GM18868 (cell line): ENCODE results near the gene NEU3.
"Not testable (repeated sequence)": the region's sequence is repeated elsewhere in the genome, so short reads cannot be mapped to it uniquely, and the experiment has no call there.

Source experiments
- ATAC-seq: cut with Tn5 transposase; IDR thresholded peaks from one replicate; pipeline ENCODE4 v1.9.1; 2021; ENCODE audit warnings: mild to moderate bottlenecking, moderate library complexity; ENCODE audit not compliant: unreplicated experiment

NEU3 gene

DNA sequence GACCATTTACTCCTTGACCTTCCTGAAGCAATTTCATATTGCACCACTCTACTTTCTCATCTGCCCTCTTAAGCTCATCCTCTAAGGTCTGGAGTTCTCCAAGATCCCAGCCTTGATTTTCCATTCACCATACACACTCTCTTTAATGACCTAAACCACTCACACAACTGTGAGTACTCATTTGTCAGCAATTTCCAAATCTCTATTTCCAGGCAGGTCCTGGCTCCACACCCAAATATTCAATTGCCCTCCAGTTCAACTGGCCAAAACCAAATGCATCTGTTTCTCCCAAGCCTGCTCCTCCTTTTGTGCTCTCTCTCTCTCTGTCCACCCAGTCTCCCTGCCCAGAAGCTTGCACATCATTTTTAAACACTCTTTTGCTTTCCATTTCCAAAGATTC is 39.6 kb downstream of the NEU3 start:
- ATAC-seq: no peak

DNA sequence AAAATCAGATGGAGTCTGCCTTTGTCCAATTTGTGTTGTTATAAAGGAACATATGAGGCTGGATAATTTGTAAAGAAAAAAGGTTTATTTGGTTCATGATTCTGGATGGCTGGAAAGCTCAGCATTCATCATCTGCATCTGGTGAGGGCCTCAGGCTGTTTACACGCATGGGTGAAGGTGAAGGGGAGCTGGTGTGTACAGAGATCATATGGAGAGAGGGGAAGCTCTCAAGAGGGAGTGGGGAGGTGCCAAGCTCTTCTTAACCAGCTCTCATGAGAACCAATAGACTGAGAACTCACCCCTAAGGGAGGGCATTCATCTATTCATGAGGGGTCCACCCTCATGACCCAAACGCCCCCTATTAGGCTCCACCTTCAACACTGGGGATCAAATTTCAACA is 40.0 kb downstream of the NEU3 start:
- ATAC-seq: no peak

DNA sequence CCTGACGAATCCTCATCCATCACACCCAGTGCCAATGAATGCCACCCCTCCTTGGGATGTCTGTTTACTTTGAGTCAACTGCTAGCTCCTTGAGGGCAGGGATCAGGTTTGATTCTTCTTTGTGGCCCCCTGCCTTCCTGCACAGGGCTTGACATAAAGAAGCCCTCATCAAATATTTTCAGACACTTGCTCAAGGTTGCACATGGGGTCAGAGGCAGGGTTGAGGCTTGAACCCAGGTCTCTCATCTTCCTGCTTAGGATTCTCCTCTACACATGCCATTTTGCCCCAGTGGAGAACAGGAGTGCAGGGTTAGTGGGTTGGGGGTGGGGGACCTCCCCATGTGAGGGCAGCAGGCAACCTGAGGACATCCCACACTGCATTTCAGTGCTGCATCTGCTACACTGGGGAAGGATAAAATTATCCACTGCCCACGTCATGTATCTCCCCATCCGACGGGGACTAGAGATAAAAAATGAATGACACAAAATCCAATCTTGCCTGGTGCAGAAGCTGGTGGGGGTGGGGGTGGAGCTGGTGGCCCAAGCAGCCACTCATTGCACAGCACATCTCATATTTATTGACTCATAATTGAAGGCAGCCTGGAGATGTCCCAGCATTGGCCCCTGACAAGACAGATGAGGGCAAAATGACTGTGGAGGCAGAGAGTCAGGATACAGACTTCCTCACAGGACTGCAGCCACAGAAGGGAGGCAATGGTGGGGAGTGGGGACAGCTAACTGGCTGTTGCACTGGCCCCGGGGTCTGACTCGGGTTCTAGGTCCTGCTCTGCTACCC is 41.3 kb downstream of the NEU3 start:
- no peak for ATAC-seq

DNA sequence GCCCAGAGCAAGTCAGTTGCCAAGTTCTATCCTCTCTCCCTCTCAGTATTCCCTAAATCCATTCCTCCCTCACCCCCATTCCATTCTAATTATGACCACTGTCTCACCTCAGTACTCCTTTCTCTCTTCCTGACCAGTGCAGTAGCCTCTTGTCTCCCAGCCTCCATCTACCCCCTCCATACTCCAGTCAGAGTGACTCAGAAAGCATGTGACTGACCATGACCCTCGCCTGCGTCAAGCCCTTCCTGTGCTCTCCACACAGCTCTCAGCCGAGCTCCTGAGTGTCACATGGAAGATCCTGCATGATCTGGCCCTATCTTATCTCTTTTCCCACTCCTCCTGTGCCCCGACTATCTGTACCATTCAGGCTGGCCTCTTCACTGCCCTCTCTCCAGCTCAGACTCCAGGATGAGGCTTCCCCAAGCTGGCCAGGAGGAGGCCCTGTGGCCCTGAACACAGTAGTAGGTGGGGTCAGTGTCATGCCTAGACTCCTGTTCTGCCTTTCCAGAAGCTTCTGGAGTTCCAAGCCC is 42.6 kb downstream of the NEU3 start:
- ATAC-seq: no peak

DNA sequence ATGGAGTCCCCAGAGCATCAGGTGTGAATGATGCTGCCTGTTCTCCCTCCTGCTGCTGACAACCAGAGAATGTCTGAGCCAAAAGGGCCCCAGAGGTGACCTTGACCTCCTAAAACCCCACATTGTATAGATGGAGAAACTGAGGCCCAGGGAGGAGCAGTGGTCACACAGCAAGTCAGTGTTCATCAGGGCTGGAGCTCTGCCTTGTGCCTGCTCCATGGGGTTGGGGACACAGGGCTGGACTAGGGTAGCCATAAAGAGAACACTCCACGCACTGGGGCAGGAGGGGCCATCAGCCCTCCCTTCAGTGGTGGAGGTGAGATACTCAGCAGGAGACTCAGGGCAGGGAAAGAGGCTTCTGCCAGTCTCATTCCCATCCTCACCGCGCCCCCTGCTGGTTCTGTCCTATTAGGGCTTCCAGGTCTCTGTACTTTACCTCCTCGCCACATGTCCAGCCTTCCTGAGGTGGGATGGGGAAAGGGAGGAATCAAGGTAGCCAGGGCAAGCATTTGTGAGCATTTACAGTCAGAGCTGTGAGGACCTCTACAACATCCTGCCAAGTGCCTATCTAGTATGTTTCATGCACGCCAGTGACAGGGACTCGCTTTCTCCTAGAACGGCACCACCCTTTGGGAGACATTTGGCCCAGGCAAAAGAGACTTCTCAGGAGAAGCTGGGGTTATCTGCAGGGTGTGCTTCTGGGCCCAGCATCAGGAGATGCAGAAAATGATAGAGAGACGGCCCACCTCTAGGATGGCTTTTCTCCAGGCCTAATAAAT is 43.2 kb downstream of the NEU3 start:
- ATAC-seq: no peak

DNA sequence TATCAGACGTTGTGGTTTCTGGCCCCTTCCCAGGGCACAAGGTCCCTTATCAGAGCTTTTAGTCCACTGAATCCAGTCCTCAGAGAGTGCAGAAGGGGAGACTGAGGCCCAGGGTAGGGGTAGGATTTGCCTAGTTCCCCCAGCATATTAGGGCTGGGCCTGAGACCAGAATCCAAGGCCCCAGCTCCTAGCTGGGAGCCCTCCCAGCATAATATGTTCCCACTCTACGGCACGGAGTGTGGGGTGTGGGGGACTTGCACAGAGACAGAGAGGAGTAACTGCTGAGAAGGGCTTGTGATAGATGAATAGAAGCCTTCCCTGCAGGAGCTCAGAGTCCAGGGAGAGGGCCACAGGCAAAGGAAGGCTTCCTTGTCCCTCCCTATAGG is 43.8 kb downstream of the NEU3 start:
- ATAC-seq: no peak

DNA sequence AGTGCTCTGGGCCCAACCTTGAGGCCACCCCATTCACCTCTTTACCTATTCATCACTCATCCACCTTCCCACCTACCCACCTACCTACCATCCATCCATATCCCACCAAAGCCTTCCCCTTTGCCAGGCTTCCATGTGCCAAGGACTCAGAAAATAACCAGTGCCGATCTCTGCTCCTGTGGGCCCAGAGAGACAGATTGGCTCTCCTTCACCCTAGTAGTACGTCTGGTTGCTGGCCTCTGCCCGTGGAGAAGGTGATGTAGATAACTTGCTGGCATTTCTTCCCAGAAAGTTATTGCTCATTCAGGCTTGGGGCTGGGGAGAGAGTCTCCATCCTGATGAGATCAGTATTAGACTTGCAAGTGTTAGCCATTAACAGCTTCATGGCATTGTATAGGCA is 45.2 kb downstream of the NEU3 start:
- no peak for ATAC-seq

GRCh38 chr11:75035256-75035655 is 46.5 kb downstream of the NEU3 start:
- no peak for ATAC-seq

GRCh38 chr11:75035911-75036565 is 47.3 kb downstream of the NEU3 start:
- ATAC-seq: no peak

DNA sequence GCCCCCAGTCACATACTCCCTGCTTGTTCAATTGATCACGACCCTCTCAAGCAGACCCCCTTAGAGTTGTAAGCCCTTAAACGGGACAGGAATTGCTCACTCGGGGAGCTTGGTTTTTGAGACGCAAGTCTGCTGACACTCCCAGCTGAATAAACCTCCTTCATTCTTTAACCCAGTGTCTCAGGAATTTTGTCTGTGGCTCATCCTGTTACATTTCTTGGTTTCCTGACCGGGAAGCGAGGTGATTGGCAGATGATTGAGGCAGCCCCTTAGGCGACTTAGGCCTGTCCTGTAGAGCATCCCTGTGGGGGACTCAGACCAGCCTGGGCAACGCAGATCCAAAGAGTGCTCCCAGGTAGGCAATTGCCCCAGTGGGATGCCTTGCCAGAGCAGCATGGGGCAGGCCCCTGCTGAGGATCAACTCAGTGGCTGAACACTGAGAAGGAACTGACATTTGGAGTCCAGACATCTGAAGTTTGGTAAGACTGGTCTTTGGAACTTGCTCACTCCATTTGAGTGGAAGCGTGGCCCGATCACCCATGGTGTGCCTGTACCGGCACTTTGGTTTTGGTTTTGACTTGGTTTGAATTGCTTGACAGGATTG is 51.5 kb downstream of the NEU3 start:
- ATAC-seq: no peak

- ATAC-seq: no peak
Measured at GRCh38 chr11:75041263-75041662, 52.5 kb downstream of the NEU3 start.

- not testable (repeated sequence) for ATAC-seq
Measured at GRCh38 chr11:75041821-75042220, 53.1 kb downstream of the NEU3 start.

- ATAC-seq: not testable (repeated sequence)
Measured at GRCh38 chr11:75044381-75045170, 55.8 kb downstream of the NEU3 start.

DNA sequence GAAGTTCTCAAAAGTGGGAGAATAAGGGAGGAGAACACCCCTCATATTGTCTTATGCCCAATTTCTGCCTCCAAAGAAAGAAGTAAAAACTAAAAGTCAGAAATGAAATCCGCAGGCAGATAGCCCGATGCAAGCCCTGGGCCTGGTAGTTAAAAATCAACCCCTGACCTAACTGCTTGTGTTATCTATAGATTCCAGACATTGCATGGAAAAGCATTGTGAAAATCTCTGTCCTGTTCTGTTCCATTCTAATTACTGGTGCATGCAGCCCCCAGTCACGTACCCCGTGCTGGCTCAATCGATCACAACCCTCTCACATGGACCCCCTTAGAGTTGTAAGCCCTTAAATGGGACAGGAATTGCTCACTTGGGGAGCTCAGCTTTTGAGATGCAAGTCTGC is 57.9 kb downstream of the NEU3 start:
- ATAC-seq: not testable (repeated sequence)

DNA sequence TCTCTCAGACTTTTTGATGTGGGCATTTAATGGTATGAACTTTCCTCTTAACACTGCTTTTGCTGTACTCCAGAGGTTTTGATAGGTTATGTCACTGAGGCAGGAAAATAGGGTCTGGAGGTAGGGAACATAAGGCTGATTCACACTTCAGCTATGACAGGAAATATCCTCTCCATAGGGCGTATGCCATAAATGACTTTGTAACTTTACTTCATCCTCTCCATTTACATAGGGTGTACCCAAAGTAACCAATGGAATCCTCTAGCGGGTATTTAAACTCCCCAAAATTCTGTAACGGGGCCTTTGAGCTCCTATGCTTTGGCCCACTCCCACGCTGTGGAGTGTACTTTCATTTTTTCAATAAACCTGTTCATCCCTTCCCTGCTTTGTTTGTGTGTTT is 58.5 kb downstream of the NEU3 start:
- ATAC-seq: no peak

DNA sequence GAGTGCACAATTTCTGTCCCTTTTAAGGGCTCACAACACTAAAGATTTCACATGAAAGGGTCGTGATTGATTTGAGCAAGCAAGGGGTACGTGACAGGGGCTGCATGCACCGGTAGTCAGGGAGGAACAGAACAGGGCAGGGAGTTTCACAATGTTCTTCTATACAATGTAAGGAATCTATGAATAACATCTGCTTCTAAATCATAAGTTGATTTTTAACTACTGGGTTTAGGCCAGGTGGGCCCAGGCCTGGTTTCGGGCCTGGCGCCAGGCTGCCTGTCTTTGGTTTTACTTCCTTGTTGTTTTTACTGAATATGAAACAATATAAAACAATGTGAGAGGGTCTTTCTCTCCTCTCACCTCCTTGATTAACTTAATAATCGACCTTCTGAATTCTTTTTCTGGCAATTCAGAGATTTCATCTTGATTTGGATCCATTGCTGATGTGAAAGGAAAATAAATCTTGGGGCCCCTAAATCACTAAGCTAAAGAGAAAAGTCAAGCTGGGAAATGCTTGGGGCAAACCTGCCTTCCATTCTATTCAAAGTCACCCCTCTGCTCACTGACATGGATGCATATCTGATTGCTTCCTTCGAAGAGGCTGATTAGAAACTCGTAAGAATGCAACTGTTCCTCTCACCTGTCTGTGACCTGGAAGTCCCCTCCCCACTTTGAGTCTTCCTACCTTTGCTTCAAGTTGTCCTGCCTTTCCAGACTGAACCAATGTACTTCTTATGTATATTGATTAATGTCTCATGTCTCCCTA is 61.0 kb downstream of the NEU3 start:
- not testable (repeated sequence) for ATAC-seq

GRCh38 chr11:75050516-75050915 is 61.8 kb downstream of the NEU3 start:
- no peak for ATAC-seq

DNA sequence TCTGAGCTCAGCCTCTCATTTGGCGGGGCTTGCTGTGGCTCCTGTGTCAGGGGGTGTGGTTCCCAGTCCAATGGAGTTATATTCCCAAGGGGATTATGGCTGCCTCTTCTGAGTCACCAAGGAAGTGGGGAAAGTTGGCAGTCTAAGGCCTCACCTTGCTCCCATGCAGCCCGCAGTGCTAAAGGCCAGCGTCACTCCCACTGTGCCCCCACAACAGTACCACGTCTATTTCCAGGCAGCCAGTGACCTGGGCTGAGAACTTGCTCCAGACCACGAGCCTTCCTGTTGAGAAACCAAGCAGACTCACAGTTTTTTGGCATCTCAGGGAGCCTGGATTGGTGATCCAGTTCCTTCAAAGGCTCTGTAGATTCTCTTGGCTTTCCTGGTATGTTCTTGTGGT is 62.3 kb downstream of the NEU3 start:
- no peak for ATAC-seq

- ATAC-seq: no peak
Measured at GRCh38 chr11:75052457-75052856, 63.7 kb downstream of the NEU3 start.

- ATAC-seq: no peak
Measured at GRCh38 chr11:75055511-75055910, 66.8 kb downstream of the NEU3 start.
